Astrocyte (in vitro differentiated cells and primary cell): ENCODE measurements around the gene DUSP6. TPM values are rescaled to one million over a fixed set of nuclear protein-coding genes. Genes with fewer than 3 reads are reported as not detected.

Experiments used
- DNase-seq: peaks from one replicate; pipeline ENCODE4 v3.0.0-alpha.2; 2010; ENCODE audit warnings: low read depth
- FAIRE-seq: peaks from 2 replicates; lab custom pipeline; 2011; peaks lifted over from hg19 to GRCh38; lab: Jason Lieb, UNC
- H2AFZ ChIP-seq: 2 replicates; pipeline ENCODE4 v1.6.0; 2012; ENCODE audit warnings: low read depth, low read length, inconsistent platforms
- H3K27ac ChIP-seq: 2 replicates; pipeline ENCODE4 v1.5.1; 2011; ENCODE audit warnings: low read depth, low read length, inconsistent platforms
- H3K27me3 ChIP-seq: 2 replicates; pipeline ENCODE4 v1.6.0; 2011; ENCODE audit warnings: low read length, inconsistent platforms; ENCODE audit not compliant: insufficient read depth
- H3K36me3 ChIP-seq: 2 replicates; pipeline ENCODE4 v1.5.1; 2011; ENCODE audit warnings: low read length, inconsistent platforms; ENCODE audit not compliant: insufficient read depth
- H3K4me1 ChIP-seq: 2 replicates; pipeline ENCODE4 v1.5.1; 2011; ENCODE audit warnings: low read length, inconsistent platforms; ENCODE audit not compliant: insufficient read depth
- H3K4me2 ChIP-seq: 2 replicates; pipeline ENCODE4 v1.6.0; 2012; ENCODE audit warnings: low read length, inconsistent platforms
- H3K4me3 ChIP-seq: 2 replicates; pipeline ENCODE4 v1.5.1; 2011; ENCODE audit warnings: low read depth, mild to moderate bottlenecking, low read length, inconsistent platforms; ENCODE audit not compliant: insufficient read depth
- H3K79me2 ChIP-seq: 2 replicates; pipeline ENCODE4 v1.6.0; 2012; ENCODE audit warnings: mild to moderate bottlenecking, low read length, inconsistent platforms; ENCODE audit not compliant: insufficient read depth
- H3K9ac ChIP-seq: 2 replicates; pipeline ENCODE4 v1.6.0; 2012; ENCODE audit warnings: mild to moderate bottlenecking, low read length, inconsistent platforms
- H3K9me3 ChIP-seq: 2 replicates; pipeline ENCODE4 v1.5.1; 2012; ENCODE audit warnings: low read depth, mild to moderate bottlenecking, low read length, inconsistent platforms; ENCODE audit not compliant: insufficient read depth
- H4K20me1 ChIP-seq: 2 replicates; pipeline ENCODE4 v1.6.0; 2012; ENCODE audit warnings: low read length, inconsistent platforms; ENCODE audit not compliant: insufficient read depth
- H3K27ac Mint-ChIP-seq: one replicate; pipeline ENCODE4 v1.8.0; 2021; ENCODE audit warnings: mild to moderate bottlenecking, mixed read lengths; ENCODE audit not compliant: unreplicated experiment
- H3K27me3 Mint-ChIP-seq: one replicate; pipeline ENCODE4 v1.8.0; 2021; ENCODE audit warnings: low read depth, mixed read lengths; ENCODE audit not compliant: unreplicated experiment
- H3K36me3 Mint-ChIP-seq: one replicate; pipeline ENCODE4 v1.8.0; 2021; ENCODE audit warnings: low read depth, mixed read lengths; ENCODE audit not compliant: unreplicated experiment
- H3K4me1 Mint-ChIP-seq: one replicate; pipeline ENCODE4 v1.8.0; 2021; ENCODE audit warnings: low read depth, mixed read lengths; ENCODE audit not compliant: unreplicated experiment
- H3K4me3 Mint-ChIP-seq: one replicate; pipeline ENCODE4 v1.8.0; 2021; ENCODE audit warnings: mild to moderate bottlenecking, moderate library complexity, mixed read lengths; ENCODE audit not compliant: unreplicated experiment
- H3K9me3 Mint-ChIP-seq: one replicate; pipeline ENCODE4 v1.8.0; 2021; ENCODE audit warnings: mild to moderate bottlenecking, mixed read lengths; ENCODE audit not compliant: unreplicated experiment
- CTCF ChIP-seq: IDR thresholded peaks from 2 replicates; pipeline ENCODE4 v1.5.1; 2011; ENCODE audit warnings: low read depth, mild to moderate bottlenecking, inconsistent platforms, low read length, moderate library complexity; ENCODE audit not compliant: insufficient read depth
- EZH2 ChIP-seq: IDR thresholded peaks from 2 replicates; pipeline ENCODE4 v1.6.1; 2012; ENCODE audit warnings: mild to moderate bottlenecking, low read length, inconsistent platforms; ENCODE audit not compliant: insufficient read depth
- total RNA-seq: library from RNA; stranded (reverse); gene quantifications from 2 replicates; pipeline ENCODE4 v1.2.1, GENCODE V29; 2021

Gene DUSP6
- total RNA-seq, 1 donor from 2014 or later: 63.0 TPM

GRCh38 chr12:89400415-89400814, 48.1 kb upstream of the DUSP6 start:
- H3K4me1 Mint-ChIP-seq: no peaks in the 10 kb centered on the region
- H3K79me2 ChIP-seq: no peaks in the 10 kb centered on the region
- no peak overlapping the region for H3K4me2 ChIP-seq
- H3K27ac ChIP-seq: no peak overlapping the region
- TF ChIP-seq CTCF: no peak
- TF ChIP-seq EZH2: no peak
- H3K36me3 ChIP-seq: no peaks in the 10 kb centered on the region
- H3K27me3 Mint-ChIP-seq: no peaks in the 10 kb centered on the region
- H3K4me3 ChIP-seq: no peak overlapping the region
- H3K4me1 ChIP-seq: no peaks in the 10 kb centered on the region
- no peak overlapping the region for H3K4me3 Mint-ChIP-seq
- H3K9me3 ChIP-seq: no peaks in the 10 kb centered on the region
- H3K9me3 Mint-ChIP-seq: no peaks in the 10 kb centered on the region
- no peak for FAIRE-seq
- H3K27ac Mint-ChIP-seq: no peak overlapping the region
- no peaks in the 10 kb centered on the region for H4K20me1 ChIP-seq
- H3K36me3 Mint-ChIP-seq: peaks cover 3% of the 10 kb centered on the region
- no peak for DNase-seq
- H3K9ac ChIP-seq: no peak overlapping the region
- no peaks in the 10 kb centered on the region for H3K27me3 ChIP-seq
- no peak overlapping the region for H2AFZ ChIP-seq

- H3K4me1 ChIP-seq: peaks cover 8% of the 10 kb centered on the region
- H3K4me3 Mint-ChIP-seq: no peak overlapping the region
- no peak for TF ChIP-seq CTCF
- no peak for TF ChIP-seq EZH2
- H3K4me2 ChIP-seq: no peak overlapping the region
- no peaks in the 10 kb centered on the region for H3K36me3 ChIP-seq
- H2AFZ ChIP-seq: no peak overlapping the region
- DNase-seq: no peak
- no peak overlapping the region for H3K4me3 ChIP-seq
- peaks cover 3% of the 10 kb centered on the region for H3K36me3 Mint-ChIP-seq
- no peaks in the 10 kb centered on the region for H4K20me1 ChIP-seq
- H3K79me2 ChIP-seq: no peaks in the 10 kb centered on the region
- H3K9me3 Mint-ChIP-seq: no peaks in the 10 kb centered on the region
- no peaks in the 10 kb centered on the region for H3K27me3 ChIP-seq
- H3K9me3 ChIP-seq: no peaks in the 10 kb centered on the region
- H3K27me3 Mint-ChIP-seq: no peaks in the 10 kb centered on the region
- no peak overlapping the region for H3K27ac Mint-ChIP-seq
- H3K4me1 Mint-ChIP-seq: peaks cover 12% of the 10 kb centered on the region
- FAIRE-seq: no peak
- H3K27ac ChIP-seq: no peak overlapping the region
- no peak overlapping the region for H3K9ac ChIP-seq
Observed at GRCh38 chr12:89395712-89396111, 43.4 kb upstream of the DUSP6 start.

GRCh38 chr12:89393551-89394121, 41.3 kb upstream of the DUSP6 start:
- no peak overlapping the region for H3K9ac ChIP-seq
- peaks cover 14% of the 10 kb centered on the region for H3K4me1 ChIP-seq
- H3K9me3 ChIP-seq: no peaks in the 10 kb centered on the region
- no peak overlapping the region for H3K4me3 ChIP-seq
- H3K27me3 ChIP-seq: no peaks in the 10 kb centered on the region
- no peaks in the 10 kb centered on the region for H3K36me3 ChIP-seq
- Mint-ChIP-seq H3K4me3 (no peak overlapping the region), H3K9me3 (no peaks in the 10 kb centered on the region), H3K4me1 (peaks cover 22% of the 10 kb centered on the region), H3K27ac (no peak overlapping the region), H3K27me3 (no peaks in the 10 kb centered on the region), H3K36me3 (peaks cover 3% of the 10 kb centered on the region)
- no peaks in the 10 kb centered on the region for H3K79me2 ChIP-seq
- TF ChIP-seq CTCF (no peak), EZH2 (no peak)
- no peak overlapping the region for H2AFZ ChIP-seq
- DNase-seq (no peak), FAIRE-seq (no peak)
- no peaks in the 10 kb centered on the region for H4K20me1 ChIP-seq
- H3K27ac ChIP-seq: no peak overlapping the region
- no peak overlapping the region for H3K4me2 ChIP-seq
